LNCAP (cell line): ENCODE measurements around the gene KIF1A.

ENCODE experiments used
- TF ChIP-seq, protein P1 (sequence below): fragments of 450-650 bp; IDR thresholded peaks from 2 replicates; pipeline ENCODE4 v1.5.1; 2017; ENCODE audit warnings: mild to moderate bottlenecking

The KIF1A gene

DNA sequence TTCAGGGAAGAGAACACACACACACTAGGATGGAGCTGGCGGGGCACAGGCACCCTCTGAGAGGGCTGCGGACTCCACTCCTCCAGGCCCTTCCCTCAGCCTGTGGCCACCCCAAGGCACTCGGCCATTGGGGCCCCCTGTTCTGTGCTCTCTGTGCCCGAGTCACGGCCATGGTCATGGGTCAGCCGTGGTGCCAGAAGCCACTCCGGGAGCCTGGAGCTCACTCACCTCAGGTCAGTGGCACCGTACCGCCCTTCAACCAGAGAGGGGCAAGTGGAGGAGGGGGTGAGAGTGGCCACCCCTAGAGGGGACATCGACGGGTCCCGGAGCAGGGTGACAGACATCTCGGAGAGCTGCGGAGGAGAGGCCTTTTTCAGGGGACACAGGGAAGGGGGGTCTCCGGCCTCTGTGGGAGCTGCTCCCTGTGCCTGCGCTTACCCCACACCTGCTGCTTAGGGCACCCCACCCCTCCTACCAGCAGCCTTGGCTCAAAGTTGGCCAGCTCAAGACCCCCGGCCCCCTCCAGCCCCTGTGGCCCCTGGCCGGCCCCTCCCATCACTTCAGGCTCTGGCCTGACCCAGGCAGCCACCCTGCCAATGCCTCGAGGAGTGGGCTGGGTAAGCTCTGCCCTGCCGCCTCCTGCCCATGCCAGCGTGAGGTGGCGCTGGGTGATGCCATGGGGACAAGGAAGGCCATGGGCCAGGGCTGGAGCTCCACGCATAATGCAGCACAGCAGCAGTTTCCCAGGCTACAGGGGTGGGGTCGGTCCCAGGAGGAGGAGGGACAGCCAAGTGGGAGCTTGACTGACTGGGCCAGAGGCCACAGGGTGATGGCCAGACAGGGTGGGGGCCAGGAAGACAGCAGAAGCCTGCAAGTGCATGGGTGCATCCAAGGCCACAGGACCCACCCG lies 99.1 kb downstream of the KIF1A start:
- TF ChIP-seq, protein P1, sequence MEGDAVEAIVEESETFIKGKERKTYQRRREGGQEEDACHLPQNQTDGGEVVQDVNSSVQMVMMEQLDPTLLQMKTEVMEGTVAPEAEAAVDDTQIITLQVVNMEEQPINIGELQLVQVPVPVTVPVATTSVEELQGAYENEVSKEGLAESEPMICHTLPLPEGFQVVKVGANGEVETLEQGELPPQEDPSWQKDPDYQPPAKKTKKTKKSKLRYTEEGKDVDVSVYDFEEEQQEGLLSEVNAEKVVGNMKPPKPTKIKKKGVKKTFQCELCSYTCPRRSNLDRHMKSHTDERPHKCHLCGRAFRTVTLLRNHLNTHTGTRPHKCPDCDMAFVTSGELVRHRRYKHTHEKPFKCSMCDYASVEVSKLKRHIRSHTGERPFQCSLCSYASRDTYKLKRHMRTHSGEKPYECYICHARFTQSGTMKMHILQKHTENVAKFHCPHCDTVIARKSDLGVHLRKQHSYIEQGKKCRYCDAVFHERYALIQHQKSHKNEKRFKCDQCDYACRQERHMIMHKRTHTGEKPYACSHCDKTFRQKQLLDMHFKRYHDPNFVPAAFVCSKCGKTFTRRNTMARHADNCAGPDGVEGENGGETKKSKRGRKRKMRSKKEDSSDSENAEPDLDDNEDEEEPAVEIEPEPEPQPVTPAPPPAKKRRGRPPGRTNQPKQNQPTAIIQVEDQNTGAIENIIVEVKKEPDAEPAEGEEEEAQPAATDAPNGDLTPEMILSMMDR: no peak

DNA sequence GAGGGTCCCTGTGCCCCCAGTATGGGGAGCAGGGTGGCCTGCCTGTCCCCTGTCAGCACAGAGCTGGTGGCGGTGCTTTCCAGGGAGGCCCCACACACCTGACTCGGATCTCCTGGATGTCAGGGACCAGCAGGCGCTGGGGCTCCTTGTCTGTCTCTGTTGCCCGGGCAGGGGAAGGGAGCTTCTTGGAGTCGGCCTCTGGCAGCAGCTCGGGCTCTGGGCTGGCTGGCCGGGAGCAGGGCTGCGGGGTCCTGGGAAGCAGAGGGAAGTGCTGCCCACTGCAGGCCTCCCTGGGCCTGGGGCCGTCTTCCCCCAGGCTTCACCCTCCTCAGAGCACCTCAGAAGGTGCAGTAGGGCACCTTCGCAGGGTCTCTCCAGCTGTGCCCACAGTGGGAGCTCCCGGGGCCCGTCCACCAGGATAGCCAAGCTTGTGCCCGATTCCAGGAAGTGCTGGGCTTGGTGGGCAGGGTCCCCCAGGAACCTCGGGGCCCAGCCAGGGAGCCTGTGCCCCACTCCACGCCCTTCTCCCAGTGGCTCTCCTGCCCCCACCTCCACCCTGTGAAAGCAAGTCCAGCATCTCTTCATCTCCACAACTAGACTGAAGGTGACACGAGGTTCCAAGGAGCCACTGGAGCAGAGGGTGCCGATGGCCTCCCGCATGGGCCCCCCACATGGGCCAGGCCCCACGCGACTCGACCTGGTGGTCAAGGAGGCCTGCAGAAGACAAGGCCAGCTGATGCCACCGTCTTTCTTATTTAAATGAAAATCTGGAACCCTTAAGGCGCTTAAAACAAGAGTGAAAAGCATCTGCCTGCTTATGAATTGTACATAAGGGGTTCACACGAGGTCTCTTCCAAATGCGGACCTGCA lies 100.1 kb downstream of the KIF1A start:
- TF ChIP-seq, protein P1: no peak

DNA sequence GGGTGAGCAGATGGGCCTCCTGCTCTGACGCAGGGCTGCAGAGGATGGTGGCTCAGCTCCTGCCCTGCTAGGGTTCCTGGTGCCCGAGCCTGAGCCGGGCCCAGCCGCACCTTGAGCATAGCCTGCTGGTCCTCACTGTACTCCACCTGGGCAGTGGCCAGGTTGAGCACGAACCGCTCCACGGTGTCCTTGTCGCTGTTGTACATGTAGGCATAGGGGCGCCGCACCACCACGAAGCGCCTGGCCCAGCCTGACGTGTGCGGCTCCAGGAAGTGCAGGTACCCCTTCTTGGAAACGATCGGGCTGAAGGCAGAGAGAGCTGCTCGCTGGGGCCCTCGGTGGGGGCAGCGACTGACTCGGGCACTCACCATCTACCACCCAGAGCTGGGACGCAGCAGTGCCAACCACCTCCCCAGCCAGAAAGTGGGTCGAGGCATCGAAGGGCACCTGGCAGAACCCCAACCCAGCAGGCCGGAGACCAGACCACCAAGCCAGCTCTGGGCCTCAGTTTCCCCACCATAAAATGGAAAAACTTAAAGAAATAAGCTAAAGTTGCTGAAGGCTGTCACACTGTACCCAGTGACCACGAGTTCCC lies 101.0 kb downstream of the KIF1A start:
- TF ChIP-seq, protein P1: no peak

DNA sequence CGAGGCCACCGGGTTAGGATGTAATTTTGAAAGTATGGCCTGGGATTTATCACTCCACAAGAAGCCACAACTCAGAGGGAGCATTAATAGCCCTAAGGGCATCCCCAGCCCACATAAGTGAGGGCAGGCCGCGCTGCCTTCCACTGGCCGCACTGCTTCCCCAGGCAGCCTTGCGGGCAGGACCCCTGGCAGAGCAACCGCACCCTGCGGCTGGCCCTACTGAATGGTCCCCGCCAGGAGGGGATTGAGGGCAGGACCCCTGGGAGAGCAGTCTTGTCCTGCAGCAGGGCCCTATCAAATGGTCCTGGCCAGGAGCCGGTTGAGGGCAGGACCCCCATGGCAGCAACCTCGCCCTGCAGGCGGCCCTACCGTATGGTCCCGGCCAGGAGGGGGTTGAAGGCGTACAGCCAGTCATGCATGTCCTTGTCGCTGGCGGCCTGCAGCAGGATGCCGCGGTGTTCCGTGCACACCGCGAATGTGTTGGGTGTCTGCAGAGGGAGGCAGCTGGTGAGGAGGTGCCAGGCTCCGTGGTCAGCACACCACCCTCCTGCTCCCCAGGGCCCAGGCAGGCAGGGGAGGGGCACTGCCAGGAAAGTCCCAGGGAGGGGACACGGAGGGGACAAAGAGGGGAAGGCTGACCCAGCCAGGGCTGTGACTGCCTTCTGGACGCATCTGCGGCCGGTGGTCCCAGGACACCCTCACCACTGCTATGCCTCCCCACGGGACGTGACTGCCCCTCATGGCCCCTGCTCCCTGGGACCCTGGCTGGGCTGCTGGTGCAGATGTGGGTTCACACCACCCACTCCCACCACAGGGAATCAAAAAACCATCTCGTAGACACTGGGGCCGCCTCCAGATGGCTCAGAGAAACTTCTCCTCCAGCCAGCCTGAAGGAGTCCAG lies 102.1 kb downstream of the KIF1A start:
- TF ChIP-seq, protein P1: no peak

DNA sequence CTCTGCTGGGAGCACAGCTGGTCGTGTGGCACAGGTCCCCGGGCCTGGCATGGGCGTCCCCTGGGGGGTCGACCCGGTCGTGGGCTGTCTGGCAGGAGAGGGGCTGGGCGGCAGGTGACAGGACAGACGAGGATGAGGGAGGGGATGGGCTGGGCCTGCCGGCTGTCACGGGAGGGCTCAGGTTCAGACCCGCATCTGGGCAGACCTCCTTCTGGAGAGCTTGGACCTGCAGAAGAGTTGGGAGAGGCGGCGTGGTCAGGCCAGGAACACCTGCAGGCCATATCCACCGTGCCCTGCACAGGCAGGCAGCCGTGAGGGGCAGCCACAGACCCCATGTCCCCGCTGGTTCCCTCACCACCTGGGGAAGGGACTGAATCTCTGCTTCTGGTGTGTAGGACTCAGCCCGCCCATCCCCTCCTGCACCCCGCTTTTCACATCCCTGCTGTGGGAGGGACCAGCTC lies 102.8 kb downstream of the KIF1A start:
- TF ChIP-seq, protein P1: no peak

DNA sequence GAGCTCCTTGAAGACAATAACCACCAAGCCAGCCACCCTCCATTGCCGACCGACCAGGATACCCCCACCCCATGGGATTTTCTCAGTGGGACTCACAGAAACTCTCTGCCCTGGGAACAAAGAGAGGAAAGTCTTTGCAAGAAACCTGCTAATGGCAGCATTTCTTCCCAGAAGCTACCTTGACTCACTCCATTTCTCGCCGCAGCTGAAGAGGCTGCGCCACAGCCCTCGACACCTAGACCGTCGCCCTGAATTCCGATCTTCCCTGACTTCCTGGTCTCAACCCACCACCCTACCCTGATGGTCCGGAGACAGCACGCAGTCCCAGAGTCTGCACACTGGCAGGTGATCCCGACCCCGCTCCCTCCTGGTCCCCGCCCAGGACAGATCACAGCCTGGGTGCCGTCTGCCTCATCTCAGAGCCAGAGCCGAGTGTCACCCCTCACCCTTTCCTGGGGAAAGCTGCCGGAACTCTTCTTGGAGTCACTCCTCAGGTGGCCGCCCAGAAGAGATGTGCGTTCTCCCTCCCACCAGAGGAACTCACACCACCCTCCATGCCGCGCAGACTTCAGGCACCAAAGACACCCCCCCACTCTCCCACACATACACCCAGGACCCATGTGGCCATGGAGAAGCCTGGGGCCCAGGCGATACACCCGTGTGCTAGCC lies 103.8 kb downstream of the KIF1A start:
- TF ChIP-seq, protein P1: no peak
